Caco-2 (cell line): ENCODE data around the gene NEFH. TPM values are rescaled to one million over a fixed set of nuclear protein-coding genes. Genes with fewer than 3 reads are reported as not detected.
"Not testable (repeated sequence)": the region's sequence is repeated elsewhere in the genome, so short reads cannot be mapped to it uniquely, and the experiment has no call there.

Experiments used
- BruUV-seq: library from RNA; stranded (reverse); fragments of 400-500 nt; replicated peaks from 2 replicates; lab custom pipeline; 2021; lab: Mats Ljungman, UMichigan
- CTCF ChIA-PET: fragments of 300-600 bp; sonication (Branson Sonifier 250); formaldehyde crosslinking; loops from one replicate; lab custom pipeline; 2022; ENCODE audit warnings: antibody characterized with exemption; lab: Charles Lee
- POLR2A ChIA-PET: fragments of 300-600 bp; sonication (Branson Sonifier 250); formaldehyde crosslinking; loops from one replicate; lab custom pipeline; 2022; ENCODE audit warnings: antibody characterized with exemption; lab: Charles Lee
- DNase-seq, 2 experiments: peaks; one replicate each; pipeline versions ENCODE4 v3.0.0 to v3.0.0-alpha.2; 2020 to 2022
- H3K27me3 ChIP-seq: replicated peaks from 2 replicates; pipeline ENCODE4 v1.6.0; 2011; ENCODE audit warnings: low read length; ENCODE audit not compliant: control insufficient read depth, insufficient read depth
- H3K36me3 ChIP-seq: 2 replicates; pipeline ENCODE4 v1.5.1; 2011; ENCODE audit warnings: low read length; ENCODE audit not compliant: control insufficient read depth, insufficient read depth
- H3K4me1 ChIP-seq: fragments of 250-450 bp; sonication (Bioruptor Pico); 2 replicates; pipeline ENCODE4 v1.5.1; 2020; ENCODE audit warnings: mild to moderate bottlenecking
- H3K4me3 ChIP-seq: 2 replicates; pipeline ENCODE4 v1.5.1; 2011; ENCODE audit warnings: low read depth, mild to moderate bottlenecking, control low read depth, low read length
- H3K9me3 ChIP-seq: fragments of 250-450 bp; sonication (Bioruptor Pico); 2 replicates; pipeline ENCODE4 v1.5.1; 2020; ENCODE audit warnings: mild to moderate bottlenecking, moderate library complexity
- H3K27ac Mint-ChIP-seq: one replicate; pipeline ENCODE4 v1.8.0; 2022; ENCODE audit warnings: mixed read lengths; ENCODE audit not compliant: unreplicated experiment
- H3K27me3 Mint-ChIP-seq: one replicate; pipeline ENCODE4 v1.8.0; 2022; ENCODE audit warnings: mixed read lengths; ENCODE audit not compliant: insufficient read depth, unreplicated experiment
- H3K36me3 Mint-ChIP-seq: one replicate; pipeline ENCODE4 v1.8.0; 2022; ENCODE audit warnings: mild to moderate bottlenecking, mixed read lengths; ENCODE audit not compliant: insufficient read depth, unreplicated experiment
- H3K4me1 Mint-ChIP-seq: one replicate; pipeline ENCODE4 v1.8.0; 2022; ENCODE audit warnings: low read depth, mixed read lengths; ENCODE audit not compliant: unreplicated experiment
- H3K4me3 Mint-ChIP-seq: one replicate; pipeline ENCODE4 v1.8.0; 2022; ENCODE audit warnings: mild to moderate bottlenecking, moderate library complexity, mixed read lengths; ENCODE audit not compliant: unreplicated experiment
- H3K9me3 Mint-ChIP-seq: one replicate; pipeline ENCODE4 v1.8.0; 2022; ENCODE audit warnings: mixed read lengths; ENCODE audit not compliant: unreplicated experiment
- CTCF ChIP-seq, 2 experiments: fragments of 200-600 bp in 1 of 2; IDR thresholded peaks; 1 replicate in 1 of 2; 2 replicates in 1 of 2; pipeline versions ENCODE4 v1.5.1 to v1.8.0; 2011 to 2022; ENCODE audit warnings: antibody characterized with exemption in 1 of 2, control low read depth in 1 of 2, inconsistent platforms in 1 of 2, low read depth in 1 of 2, low read length in 1 of 2, mild to moderate bottlenecking in 1 of 2, moderate library complexity in 1 of 2; ENCODE audit not compliant: insufficient read depth in 1 of 2, severe bottlenecking in 1 of 2, unreplicated experiment in 1 of 2
- intact Hi-C: fragments of 100-400 bp; cut with micrococcal nuclease; formaldehyde crosslinking; loops from one replicate; pipeline ENCODE4 v1.10.0; 2022; ENCODE audit not compliant: unreplicated experiment
- total RNA-seq: library from RNA; stranded (reverse); gene quantifications from 2 replicates; pipeline ENCODE4 v1.2.3, GENCODE V29; 2022

Gene NEFH
- total RNA-seq, 1 experiment from 2014 or later, result not detected

- Mint-ChIP-seq H3K27ac (no peak overlapping the region), H3K9me3 (no peaks in the 10 kb centered on the region), H3K4me1 (peaks cover 7% of the 10 kb centered on the region), H3K36me3 (no peaks in the 10 kb centered on the region), H3K4me3 (no peak overlapping the region), H3K27me3 (no peaks in the 10 kb centered on the region)
- ChIA-PET CTCF (no interaction called here), POLR2A (no interaction called here)
- DNase-seq, result no peak
- H3K36me3 ChIP-seq, result no peaks in the 10 kb centered on the region
- peaks cover 16% of the 10 kb centered on the region for H3K4me1 ChIP-seq
- no TSS peak for BruUV-seq
- TF ChIP-seq CTCF (IDR thresholded peaks at IDR 0.05; ENCODE audit: insufficient read depth in 1 of 2, low read depth in 1 of 2, low read length in 1 of 2, severe bottlenecking in 1 of 2, unreplicated experiment in 1 of 2), result no peak
- H3K4me3 ChIP-seq, result no peak overlapping the region
- no peaks in the 10 kb centered on the region for H3K27me3 ChIP-seq
- intact Hi-C loops, result no loop called here
- no peaks in the 10 kb centered on the region for H3K9me3 ChIP-seq
These were observed 45.7 kb upstream of the NEFH start for GRCh38 chr22:29434288-29434687.

GRCh38 chr22:29435236-29436136 is 44.5 kb upstream of the NEFH start:
- intact Hi-C loops, result no loop called here
- peaks cover 16% of the 10 kb centered on the region for H3K4me1 ChIP-seq
- peaks cover 7% of the 10 kb centered on the region for H3K4me1 Mint-ChIP-seq
- no peak overlapping the region for H3K27ac Mint-ChIP-seq
- CTCF ChIA-PET, result no interaction called here
- no peaks in the 10 kb centered on the region for H3K36me3 ChIP-seq
- no peak for TF ChIP-seq CTCF (IDR thresholded peaks at IDR 0.05; ENCODE audit: insufficient read depth in 1 of 2, low read depth in 1 of 2, low read length in 1 of 2, severe bottlenecking in 1 of 2, unreplicated experiment in 1 of 2)
- BruUV-seq, result no TSS peak
- H3K27me3 ChIP-seq, result no peaks in the 10 kb centered on the region
- POLR2A ChIA-PET, result no interaction called here
- no peak for DNase-seq
- no peaks in the 10 kb centered on the region for H3K27me3 Mint-ChIP-seq
- H3K36me3 Mint-ChIP-seq, result no peaks in the 10 kb centered on the region
- H3K4me3 ChIP-seq, result no peak overlapping the region
- H3K4me3 Mint-ChIP-seq, result no peak overlapping the region
- H3K9me3 Mint-ChIP-seq, result no peaks in the 10 kb centered on the region
- no peaks in the 10 kb centered on the region for H3K9me3 ChIP-seq

- H3K9me3 Mint-ChIP-seq, H3K4me1 Mint-ChIP-seq, POLR2A ChIA-PET, H3K27me3 ChIP-seq, DNase-seq, H3K4me3 Mint-ChIP-seq, H3K4me3 ChIP-seq, H3K36me3 Mint-ChIP-seq, H3K36me3 ChIP-seq, BruUV-seq, H3K27me3 Mint-ChIP-seq, intact Hi-C loops, H3K27ac Mint-ChIP-seq, CTCF ChIA-PET, H3K9me3 ChIP-seq, H3K4me1 ChIP-seq: not testable (repeated sequence)
These were observed 41.7 kb upstream of the NEFH start, which contains the start of gene RFPL1 for GRCh38 chr22:29438283-29438682. TSS of gene RFPL1 (plus strand) at chr22:29438583.
